ENCODE results near the gene OSR1.

GRCh38 chr2:19358242-19359020 is at the start of gene OSR1:
- TF ChIP-seq CTCF (IDR thresholded peaks at IDR 0.05) (no peak), POLR2AphosphoS5 (IDR thresholded peaks at IDR 0.05; ENCODE audit: low read depth, low read length) (no peak)
